ENCODE measurements around the gene LYRM4.

Gene LYRM4

GRCh38 chr6:5308066-5308465 is 47.3 kb upstream of the LYRM4 start (continued):
- TF ChIP-seq, protein P1, sequence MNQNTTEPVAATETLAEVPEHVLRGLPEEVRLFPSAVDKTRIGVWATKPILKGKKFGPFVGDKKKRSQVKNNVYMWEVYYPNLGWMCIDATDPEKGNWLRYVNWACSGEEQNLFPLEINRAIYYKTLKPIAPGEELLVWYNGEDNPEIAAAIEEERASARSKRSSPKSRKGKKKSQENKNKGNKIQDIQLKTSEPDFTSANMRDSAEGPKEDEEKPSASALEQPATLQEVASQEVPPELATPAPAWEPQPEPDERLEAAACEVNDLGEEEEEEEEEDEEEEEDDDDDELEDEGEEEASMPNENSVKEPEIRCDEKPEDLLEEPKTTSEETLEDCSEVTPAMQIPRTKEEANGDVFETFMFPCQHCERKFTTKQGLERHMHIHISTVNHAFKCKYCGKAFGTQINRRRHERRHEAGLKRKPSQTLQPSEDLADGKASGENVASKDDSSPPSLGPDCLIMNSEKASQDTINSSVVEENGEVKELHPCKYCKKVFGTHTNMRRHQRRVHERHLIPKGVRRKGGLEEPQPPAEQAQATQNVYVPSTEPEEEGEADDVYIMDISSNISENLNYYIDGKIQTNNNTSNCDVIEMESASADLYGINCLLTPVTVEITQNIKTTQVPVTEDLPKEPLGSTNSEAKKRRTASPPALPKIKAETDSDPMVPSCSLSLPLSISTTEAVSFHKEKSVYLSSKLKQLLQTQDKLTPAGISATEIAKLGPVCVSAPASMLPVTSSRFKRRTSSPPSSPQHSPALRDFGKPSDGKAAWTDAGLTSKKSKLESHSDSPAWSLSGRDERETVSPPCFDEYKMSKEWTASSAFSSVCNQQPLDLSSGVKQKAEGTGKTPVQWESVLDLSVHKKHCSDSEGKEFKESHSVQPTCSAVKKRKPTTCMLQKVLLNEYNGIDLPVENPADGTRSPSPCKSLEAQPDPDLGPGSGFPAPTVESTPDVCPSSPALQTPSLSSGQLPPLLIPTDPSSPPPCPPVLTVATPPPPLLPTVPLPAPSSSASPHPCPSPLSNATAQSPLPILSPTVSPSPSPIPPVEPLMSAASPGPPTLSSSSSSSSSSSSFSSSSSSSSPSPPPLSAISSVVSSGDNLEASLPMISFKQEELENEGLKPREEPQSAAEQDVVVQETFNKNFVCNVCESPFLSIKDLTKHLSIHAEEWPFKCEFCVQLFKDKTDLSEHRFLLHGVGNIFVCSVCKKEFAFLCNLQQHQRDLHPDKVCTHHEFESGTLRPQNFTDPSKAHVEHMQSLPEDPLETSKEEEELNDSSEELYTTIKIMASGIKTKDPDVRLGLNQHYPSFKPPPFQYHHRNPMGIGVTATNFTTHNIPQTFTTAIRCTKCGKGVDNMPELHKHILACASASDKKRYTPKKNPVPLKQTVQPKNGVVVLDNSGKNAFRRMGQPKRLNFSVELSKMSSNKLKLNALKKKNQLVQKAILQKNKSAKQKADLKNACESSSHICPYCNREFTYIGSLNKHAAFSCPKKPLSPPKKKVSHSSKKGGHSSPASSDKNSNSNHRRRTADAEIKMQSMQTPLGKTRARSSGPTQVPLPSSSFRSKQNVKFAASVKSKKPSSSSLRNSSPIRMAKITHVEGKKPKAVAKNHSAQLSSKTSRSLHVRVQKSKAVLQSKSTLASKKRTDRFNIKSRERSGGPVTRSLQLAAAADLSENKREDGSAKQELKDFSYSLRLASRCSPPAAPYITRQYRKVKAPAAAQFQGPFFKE (tag by site-specific recombination; IDR thresholded peaks at IDR 0.05; ENCODE audit: borderline replicate concordance): no peak
- no peak for TF ChIP-seq AEBP2 (tag by site-specific recombination; IDR thresholded peaks at IDR 0.05; ENCODE audit: borderline replicate concordance)

DNA sequence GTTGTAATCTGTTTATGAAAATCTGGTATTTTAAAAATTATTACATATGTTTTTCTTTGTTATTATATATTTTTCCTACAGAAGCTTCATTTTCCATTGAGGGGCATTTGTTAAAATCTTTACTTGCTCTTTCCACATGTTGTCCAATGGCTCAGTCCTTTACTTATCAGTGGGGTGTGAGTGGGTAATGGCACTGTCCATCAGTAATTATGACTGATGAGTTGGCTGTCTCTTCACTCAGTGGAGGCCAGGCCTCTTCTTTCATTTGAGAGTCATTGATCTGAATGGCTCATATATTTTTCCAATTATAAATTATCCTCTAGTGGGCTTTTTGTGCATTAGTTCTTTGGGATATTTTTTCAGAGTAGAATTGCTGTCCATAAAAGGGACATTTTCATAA is 46.3 kb upstream of the LYRM4 start:
- H3K9me3 ChIP-seq (ENCODE audit: control insufficient read depth, insufficient read depth, low read depth, low read length): no peaks in the 10 kb centered on the region
- no peaks in the 10 kb centered on the region for H3K36me3 ChIP-seq (ENCODE audit: control insufficient read depth in 2 of 2, insufficient read depth in 1 of 2, low read length in 2 of 2)
- H3K4me1 ChIP-seq (ENCODE audit: control insufficient read depth, insufficient read depth, low read length): peaks cover 26% of the 10 kb centered on the region
- H3K4me3 ChIP-seq (ENCODE audit: low read depth, low read length): no peak overlapping the region
- no peak overlapping the region for H3K27ac ChIP-seq (ENCODE audit: extremely low read depth, low read depth, low read length)
- POLR2A ChIA-PET: no interaction called here
- CTCF ChIA-PET: interaction anchor here (0.6 to 2.1 kb wide), 5 partner anchors 46 to 666 kb away, joined by 3 to 6 read pairs (median 3); partner anchors contain the start of genes FARS2 and LYRM4
- TF ChIP-seq ZNF280D (tag by site-specific recombination; IDR thresholded peaks at IDR 0.05): no peak
- TF ChIP-seq MEIS1 (CRISPR knock-in tag; IDR thresholded peaks at IDR 0.05; ENCODE audit: borderline replicate concordance): no peak
- TF ChIP-seq, protein P2, sequence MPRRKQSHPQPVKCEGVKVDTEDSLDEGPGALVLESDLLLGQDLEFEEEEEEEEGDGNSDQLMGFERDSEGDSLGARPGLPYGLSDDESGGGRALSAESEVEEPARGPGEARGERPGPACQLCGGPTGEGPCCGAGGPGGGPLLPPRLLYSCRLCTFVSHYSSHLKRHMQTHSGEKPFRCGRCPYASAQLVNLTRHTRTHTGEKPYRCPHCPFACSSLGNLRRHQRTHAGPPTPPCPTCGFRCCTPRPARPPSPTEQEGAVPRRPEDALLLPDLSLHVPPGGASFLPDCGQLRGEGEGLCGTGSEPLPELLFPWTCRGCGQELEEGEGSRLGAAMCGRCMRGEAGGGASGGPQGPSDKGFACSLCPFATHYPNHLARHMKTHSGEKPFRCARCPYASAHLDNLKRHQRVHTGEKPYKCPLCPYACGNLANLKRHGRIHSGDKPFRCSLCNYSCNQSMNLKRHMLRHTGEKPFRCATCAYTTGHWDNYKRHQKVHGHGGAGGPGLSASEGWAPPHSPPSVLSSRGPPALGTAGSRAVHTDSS (tag by site-specific recombination; IDR thresholded peaks at IDR 0.05): no peak
- TF ChIP-seq ZNF366 (tag by site-specific recombination; conservative IDR thresholded peaks at IDR 0.05): no peak
- TF ChIP-seq ZIC2 (tag by site-specific recombination; IDR thresholded peaks at IDR 0.05): no peak
- TF ChIP-seq ZNF394 (tag by site-specific recombination; IDR thresholded peaks at IDR 0.05; ENCODE audit: borderline replicate concordance): no peak
- TF ChIP-seq ZBTB11 (tag by site-specific recombination; conservative IDR thresholded peaks at IDR 0.05; ENCODE audit: low read depth): no peak
- TF ChIP-seq ZNF704 (tag by site-specific recombination; IDR thresholded peaks at IDR 0.05): no peak
- TF ChIP-seq ZNF843 (tag by site-specific recombination; IDR thresholded peaks at IDR 0.05): no peak
- TF ChIP-seq IKZF3 (tag by site-specific recombination; IDR thresholded peaks at IDR 0.05): no peak
- no peak for TF ChIP-seq HIC1 (tag by site-specific recombination; IDR thresholded peaks at IDR 0.05)
- no peak for TF ChIP-seq ZNF510 (tag by site-specific recombination; IDR thresholded peaks at IDR 0.05; ENCODE audit: insufficient replicate concordance)
- TF ChIP-seq ZBTB1 (tag by site-specific recombination; IDR thresholded peaks at IDR 0.05): no peak
- no peak for TF ChIP-seq ZBTB21 (tag by site-specific recombination; IDR thresholded peaks at IDR 0.05)

Measured in HEK293 (cell line).